GM21576 (cell line): Measurements from ENCODE around the gene MAN1C1.
"Not testable (repeated sequence)": the region's sequence is repeated elsewhere in the genome, so short reads cannot be mapped to it uniquely, and the experiment has no call there.

Source experiments
- ATAC-seq: cut with Tn5 transposase; IDR thresholded peaks from one replicate; pipeline ENCODE4 v1.9.1; 2021; ENCODE audit warnings: mild to moderate bottlenecking, moderate library complexity; ENCODE audit not compliant: unreplicated experiment

MAN1C1 gene

DNA sequence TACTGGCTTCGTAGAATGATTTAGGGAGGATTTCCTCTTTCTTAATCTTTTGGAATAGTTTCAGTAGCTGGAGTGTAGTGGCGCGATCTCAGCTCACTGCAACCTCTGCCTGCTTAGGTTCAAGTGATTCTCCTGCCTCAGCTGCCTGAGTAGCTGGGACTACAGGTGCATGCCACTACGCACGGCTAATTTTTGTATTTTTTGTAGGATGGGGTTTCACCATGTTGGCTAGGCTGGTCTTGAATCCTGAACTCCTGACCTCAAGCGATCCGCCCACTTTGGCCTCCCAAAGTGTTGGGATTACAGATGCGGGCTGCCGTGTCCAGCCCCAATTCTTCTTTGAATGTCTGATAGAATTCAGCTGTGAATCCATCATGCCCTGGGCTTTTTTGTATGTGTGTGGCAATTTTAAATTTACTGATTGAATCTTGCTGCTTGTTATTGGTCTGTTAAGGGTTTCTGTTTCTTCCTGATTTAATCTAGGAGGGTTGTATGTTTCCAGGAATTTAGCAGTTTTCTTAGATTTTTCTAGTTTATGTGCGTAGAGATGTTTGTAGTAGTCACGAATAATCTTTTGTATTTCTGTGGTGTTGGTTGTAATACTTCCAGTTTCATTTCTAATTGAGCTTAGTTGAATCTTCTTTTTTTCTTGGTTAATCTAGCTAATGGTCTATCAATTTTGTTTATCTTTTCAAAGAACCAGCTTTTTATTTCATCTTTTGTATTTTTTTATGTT, 15.3 kb downstream of the MAN1C1 start:
- ATAC-seq = no peak

DNA sequence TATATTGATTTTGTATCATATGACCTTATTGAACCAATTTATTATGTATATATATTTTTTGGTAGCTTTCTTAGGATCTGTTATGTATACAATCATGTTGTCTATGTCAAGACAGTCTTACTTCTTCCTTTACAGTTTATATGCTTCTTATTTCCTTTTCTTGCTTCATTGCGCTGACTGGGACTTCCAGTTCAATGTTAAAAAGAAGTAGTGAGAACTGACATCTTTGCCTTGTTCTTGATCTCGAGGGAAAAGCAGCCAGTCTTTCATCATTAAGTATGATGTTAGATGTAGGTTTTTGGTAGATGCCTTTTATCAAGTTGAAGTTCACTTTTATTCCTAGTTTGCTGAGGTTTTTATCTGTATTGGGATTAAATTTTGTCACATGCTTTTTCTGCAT, 17.5 kb downstream of the MAN1C1 start:
- ATAC-seq = no peak

DNA sequence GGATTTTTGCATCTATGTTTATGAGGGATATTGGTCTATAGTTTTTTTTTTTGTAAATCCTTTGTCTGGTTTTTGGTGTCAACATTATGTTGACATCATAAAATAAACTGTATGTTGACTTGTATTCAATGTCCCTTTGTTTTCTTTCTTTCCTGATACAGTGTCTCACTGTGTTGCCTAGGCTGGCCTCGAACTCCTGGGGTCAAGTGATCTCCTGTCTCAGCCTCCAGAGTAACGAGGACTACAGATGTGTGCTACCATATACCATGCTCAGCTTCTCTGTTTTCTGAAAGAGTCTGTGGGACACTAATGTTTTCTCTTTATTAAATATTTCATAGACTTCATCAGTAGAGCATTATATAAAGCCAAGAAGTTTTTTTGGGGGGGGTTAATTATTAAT, 18.3 kb downstream of the MAN1C1 start:
- ATAC-seq = no peak

DNA sequence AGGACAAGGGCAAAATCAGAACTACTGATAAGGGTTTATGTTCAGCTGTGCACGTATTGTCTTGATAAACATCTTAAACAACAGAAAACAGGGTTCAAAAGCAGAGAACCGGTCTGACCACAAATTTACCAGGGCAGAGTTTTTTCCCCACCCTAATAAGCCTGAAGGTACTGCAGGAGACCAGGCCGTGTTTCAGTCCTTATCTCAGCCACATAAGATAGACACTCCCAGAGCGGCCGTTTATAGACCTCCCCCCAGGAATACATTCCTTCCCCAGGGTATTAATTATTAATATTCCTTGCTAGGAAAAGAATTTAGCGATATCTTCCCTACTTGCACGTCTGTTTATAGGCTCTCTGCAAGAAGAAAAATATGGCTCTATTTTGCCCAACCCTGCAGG, 19.6 kb downstream of the MAN1C1 start:
- not testable (repeated sequence) for ATAC-seq

DNA sequence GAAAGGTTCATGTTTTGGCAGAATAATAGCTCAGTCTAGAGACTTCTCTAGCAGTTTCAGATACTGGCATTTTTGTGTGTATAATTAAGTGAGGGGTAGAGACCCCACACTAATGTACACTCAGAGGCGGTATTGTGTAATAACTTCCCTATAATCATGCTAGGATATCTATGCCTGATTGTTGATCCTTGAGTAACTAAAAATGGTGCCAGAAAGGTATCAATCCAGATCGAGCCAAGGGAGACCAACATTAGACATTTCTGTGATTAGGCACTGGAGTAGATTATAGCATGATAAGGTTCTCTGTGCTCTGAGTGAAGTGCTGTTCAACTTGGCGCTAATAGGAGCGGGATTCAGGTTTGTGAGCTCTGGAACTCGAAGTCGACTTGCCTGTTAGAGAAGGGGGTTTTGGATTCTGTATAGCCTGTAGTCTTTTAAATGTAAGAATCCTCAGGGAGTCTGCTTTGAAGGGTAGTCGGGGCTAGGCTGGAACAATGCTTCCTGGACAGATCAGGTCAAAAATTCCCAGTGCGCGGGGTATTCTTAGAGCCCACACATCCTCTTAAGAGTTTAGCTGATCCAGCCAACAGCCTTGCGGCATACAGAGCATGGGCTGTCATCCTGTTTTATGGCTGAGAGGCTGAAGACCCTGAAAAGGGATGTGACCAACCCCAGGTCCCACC, 24.2 kb downstream of the MAN1C1 start:
- ATAC-seq = no peak

DNA sequence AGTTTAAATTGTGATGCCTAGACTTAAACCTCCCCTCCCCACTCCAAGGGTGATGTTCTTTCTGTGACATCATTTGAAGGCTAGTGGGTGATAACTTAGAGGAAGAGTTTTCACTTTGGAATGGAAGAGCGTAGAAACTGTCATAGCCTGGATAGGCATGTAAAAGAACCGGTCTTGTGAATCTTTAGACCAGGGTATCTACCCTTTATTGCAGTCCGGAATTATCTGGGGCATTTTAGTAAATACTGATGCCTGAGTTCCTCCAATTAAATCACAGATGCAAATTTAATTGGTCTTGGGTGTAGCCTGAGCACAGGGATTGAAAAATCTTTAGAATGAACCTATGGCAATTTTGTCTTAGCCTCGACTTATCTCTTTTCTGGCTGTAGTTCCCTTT, 24.7 kb downstream of the MAN1C1 start:
- ATAC-seq = no peak

DNA sequence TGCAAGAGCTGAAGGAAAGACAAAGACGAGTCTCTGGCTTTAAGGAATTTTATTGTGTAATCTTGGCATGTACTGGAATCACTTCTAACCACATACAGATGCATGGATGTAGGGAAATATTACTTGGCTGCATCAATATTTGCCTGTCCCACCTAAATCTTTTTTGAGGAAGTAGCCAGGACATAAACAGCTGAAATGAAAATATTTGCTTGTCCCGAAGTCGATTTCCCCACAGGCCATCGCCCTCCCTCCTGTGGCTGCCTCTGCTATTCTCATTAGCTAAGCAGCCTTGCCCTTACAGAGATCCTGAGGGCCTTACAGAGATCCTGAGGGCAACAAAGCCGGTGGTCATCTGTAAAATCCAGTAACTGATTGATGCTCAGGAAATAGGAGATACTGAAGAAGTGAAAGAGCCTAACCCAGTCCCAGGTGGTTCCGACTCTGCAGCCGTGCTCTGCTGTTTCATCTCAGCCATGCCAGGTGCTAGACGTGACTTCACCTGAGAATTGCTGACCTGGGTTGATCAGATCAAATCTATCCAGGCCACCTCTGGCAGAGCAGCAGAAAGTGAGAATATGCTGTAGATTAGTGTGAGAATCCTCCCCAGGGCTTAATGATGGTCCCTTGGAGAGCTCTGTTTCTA, 25.5 kb downstream of the MAN1C1 start:
- no peak for ATAC-seq

DNA sequence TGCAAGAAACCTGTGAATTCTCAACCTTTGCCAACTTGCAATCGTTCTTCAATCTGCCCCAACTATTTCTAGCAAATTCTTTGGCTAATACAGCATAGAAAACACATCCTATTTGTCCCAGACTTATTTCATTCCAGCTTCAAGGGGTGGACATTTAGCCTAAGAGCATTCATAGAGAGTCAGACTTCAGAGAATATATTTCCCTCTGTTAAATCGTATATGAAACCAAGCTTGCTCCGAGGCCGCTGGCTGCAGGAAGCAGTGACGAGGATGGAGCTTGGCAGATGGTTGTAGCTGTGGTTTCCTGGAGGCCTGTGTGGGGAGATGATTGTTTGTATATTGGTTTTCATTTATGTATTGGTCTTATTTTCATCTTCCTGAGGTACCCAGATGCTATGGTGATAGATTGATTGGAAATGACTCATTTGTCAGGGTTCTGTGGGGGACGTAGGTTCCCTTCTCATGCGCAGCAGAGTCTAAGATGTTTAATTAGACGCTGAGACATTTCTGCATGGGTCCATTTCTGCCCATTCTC, 26.1 kb downstream of the MAN1C1 start:
- peak; percentile 67 for ATAC-seq

DNA sequence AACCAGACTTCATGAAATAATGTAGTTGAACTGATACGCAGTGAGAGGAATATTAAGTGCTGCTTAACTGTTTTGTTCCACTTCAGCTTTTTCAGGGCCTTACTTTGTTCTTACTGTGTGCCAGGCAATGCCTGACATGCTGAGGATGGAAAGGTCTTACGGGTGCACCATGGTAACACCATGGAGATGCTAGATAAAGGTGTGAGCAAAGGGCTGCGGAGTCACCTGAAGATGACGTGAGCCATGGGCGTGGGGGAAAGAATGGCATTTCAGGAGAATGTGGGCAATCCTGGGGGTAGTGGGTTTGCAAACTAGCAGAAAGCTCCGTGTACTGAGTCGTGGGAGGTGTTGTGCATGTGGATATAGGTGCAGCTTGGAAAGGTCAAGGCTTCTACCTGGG, 27.3 kb downstream of the MAN1C1 start:
- ATAC-seq = no peak

DNA sequence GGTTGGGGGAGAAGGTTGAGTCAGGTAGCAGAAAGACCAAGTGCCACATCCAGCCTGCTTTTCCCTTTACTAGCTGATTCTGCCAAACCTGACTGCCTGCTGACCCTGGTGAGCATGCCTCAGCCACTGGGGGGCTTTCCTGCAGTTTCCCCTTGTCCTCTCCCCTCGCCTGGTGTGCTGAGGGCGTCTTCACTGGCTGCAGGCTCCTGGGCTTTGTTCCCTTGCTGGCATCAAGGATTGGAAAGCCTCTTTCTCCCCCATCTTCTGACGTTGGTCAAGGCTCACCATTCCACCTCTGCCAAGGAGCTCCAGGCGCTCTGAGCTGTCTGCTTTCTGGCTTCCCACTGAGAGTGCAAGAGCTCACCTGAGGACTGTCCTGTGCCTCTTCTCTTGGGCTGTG, 28.4 kb downstream of the MAN1C1 start:
- ATAC-seq = no peak

DNA sequence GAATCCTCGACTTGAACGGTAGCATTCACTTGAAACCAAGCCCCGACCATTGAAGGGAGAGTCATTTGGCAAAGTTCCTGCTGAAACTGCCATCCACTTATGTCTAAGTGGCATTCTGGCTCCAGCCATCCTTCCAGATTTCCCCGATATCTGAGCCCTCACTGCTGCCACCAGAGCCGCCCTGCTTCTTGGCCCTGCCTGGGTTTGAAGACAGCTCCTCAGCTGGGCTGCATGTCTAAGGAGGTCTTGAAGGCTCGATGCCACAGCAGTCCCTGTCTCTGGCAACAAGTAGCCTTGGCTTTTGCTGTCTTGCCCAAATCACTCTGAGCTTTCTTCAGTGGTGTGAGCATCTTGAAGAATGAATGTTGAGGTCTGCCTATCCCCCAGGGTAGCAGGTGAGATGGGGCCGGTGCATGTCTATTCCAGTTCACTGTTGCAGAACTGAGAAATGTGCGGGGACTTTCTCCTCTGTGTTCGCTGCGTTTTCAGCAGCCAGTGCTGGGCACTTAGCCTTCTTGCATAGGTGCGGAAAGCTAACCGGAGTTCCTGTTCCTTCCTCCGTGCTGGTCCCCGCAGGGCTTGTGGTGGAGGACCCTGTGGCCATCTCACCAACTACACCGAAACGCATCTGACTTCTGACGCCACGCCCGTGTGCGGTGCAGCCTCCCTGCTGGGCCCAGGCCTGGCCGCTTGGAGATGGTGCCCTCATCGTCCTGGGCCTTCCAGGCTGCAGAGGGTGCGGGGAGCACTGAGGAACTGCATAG, 29.2 kb downstream of the MAN1C1 start:
- ATAC-seq = no peak

DNA sequence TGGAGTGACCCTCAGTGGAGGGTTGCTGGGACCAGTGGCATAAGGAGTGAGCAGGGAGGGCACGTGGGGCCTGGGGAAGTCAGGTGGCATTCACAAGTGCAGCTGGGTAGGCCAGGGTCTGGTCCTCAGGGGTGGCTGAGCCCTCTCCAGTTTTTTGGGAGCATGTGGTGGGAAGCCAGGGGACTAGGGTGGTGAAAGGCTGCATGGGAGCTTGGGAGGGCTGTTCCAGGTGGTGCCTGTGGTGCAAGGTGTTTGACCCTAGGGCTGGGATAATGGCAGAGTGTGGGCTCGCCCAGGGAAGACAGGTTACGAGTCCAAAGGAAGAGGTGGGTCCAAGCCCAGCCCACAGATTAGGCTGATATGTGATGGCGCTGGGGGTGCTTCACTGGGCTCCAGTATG, 30.5 kb downstream of the MAN1C1 start:
- no peak for ATAC-seq

DNA sequence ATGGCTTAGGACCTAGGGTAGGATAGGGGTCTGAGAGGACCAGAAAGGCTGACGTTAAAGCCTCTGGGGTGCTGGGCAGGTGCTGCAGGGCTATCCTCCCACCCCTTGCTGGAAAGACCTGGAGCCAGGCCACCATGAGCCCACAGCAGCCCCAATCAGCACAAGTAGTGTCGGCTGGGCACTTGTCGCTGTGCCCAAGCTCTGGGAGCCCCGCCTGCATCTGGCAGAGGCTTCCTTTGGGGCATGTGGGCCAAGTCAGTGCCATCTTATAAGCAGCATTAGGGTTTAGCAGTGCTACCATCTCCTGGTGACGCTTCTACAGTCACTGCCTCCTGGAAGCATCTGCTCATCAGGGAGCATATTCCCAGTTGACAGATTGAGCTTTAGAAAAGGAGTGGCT, 31.3 kb downstream of the MAN1C1 start:
- no peak for ATAC-seq

DNA sequence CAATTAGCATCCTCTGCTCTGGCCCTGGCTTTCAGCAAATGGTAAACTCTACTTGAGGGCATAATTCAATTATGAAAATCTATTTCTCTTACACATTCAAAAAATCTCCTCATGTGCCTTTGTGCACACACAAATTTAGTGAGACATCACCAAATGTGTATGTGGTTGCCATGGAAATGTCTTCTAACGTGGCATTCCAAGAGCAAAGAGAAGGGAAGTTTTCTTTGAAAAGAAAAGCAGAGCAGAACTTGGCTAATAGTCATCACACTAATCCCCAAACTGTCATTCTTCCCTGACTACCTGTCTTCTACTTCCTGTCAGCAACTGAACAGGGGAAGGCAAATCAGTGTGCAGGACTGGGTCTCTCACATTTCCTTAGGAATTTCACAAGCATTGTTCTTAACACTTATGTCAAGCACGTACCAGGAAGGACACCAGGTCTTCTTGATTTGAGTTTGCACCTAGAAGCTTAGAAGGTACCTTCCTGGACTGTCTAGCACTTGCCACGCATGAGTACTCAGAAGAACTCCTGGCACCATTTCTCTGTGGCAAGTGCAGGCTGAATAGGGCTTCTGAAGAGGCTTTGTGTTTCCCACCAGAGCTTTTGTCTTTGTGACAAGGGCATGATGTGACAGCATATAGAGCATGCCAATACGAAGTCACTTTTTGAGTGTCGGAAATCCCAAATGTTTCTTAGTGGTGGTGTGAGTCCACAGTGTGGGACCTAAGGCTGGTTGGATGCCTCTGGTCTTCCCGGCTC, 32.3 kb downstream of the MAN1C1 start:
- ATAC-seq = no peak

DNA sequence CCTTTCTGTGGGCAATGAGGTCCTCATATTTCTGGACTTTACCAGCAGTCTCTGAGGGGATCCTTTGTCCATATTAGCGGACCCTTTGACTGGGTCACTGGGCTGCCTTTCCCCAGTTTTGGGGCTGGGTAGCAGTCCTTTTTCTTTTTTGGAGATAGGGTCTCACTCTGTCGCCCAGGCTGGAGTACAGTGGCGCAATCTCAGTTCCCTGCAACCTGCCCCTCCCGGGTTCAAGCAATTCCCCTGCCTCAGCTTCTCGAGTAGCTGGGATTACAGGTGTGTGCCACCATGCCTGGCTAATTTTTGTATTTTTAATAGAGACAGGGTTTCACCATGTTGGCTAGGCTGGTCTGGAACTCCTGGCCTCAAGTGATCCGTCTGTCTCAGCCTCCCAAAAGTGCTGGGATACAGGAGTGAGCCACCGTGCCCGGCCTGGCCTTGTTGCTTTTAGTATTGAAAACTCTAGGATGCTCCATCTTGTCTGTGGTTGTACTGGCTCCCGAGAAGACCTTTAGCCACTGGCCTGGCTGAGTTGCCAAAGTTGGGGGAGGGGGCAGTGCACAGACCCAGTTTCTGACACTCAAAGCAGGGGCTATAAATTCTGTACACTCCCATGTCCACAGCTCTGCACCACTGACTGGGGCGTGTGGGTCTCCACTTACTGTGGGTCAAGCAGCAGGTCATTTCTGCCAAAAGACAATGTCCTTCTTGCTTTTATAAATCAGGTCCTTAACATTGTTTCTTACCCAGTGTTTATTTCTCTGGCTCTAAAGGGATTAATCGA, 33.1 kb downstream of the MAN1C1 start:
- ATAC-seq = no peak

DNA sequence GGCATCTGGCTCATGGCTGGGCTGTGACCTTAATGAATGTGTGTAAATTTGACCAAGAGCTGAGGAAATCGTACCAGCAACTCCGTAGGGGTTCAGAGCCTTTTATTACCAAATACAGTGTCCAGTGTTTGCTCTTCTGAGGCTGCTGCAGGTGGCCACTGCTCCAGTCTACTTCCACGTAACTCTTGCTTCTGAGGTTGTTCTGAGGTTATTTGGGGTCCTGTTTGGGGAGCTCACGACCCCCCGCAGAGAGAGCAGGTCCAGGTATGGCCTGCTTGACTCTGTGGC, 33.6 kb downstream of the MAN1C1 start:
- no peak for ATAC-seq

DNA sequence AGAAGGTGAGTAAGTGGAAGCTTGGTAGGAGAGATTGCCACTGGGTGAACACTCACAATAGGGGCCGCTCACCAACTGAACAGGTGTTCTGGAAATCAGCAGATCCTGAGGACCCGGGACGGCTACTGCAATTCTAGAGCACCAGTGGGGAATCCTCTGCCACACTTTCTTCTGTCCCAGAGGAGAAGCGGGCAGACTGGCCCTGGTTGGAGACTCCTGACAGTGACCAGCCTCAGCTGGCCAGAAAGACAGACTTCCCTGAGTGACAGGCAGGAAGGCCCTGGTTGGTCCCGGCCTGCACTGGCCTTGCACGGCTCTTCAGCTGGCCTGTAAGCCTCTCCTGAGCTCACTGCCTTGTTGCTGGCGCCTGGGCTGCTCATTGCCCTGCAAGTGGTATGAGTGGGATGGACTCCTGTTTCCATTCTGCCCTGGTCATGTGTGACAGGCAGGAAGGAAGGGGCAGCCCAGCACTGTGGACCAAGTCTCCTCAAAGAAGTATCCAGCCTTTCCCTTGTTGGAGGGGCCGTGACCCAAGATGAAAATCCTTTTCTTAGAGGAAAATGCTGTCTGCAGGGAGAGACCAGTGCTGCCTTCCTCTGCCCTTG, 34.5 kb downstream of the MAN1C1 start:
- no peak for ATAC-seq

DNA sequence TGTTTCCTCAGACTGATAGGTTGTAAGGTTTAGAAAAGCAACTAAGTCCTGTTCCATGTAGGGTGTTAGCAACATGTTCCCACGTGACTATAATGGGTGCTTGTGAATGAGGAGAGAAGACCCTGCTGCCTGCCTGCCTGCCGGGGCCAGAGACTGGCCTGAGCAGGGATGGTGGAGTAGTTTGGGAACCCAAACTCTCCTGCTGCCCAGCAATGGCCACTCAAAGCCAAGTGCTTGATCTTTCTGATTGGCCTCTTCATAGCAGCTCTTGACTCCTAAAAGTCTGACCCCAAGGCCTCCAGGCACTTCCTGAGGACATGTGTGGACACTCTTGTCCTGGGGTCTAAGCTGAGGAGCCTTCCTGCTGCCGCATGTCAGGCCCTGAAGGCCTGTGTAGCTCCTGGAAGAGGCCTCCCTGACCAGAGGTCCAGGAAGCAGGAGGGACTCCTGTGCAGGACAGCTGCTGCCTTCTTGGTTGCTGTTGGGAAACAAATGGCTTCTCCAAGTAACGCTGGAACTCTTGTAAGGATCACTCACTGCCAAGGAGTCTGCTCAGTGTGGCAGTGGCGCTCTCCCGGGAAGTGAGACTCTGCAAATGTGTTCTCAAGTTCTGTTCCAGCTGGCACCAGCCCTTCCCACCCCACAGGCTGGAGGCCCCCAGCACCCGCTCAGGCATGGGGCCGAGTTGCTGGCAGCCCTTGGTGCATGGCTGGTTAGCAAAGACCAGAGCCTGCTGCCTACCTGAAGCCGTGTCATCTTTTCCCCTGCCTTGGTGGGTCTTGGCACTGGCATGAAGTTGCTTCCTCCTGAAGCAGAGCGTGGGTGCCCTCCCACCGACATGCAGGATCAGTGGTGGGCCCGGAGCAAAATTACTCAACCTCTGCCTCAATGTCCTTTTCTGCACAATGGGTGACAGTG, 35.5 kb downstream of the MAN1C1 start:
- ATAC-seq = no peak

DNA sequence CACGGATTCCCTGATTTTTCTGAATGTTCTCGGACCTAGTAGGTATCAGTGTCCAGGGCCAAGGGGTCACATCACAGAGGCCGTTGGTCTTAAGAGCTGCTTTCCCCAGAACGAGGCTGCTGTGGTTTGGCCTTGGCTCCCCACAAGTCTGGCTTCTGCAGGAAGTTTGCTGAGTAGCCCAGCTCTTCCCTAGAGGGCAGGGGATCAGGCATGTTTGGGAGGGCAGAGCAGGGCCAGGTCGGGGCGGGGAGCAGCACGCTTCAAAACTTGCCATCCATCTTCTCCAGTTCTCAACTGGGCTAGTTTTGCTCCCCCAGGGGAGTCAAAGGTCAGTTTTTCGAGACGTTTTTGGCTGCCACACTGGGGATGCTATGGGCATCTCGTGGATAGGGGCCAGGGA, 37.0 kb downstream of the MAN1C1 start:
- no peak for ATAC-seq
